HG03060 (cell line): ENCODE results near the gene RHOXF1.
"Not testable (repeated sequence)": the region's sequence is repeated elsewhere in the genome, so short reads cannot be mapped to it uniquely, and the experiment has no call there.

ENCODE experiments used
- ATAC-seq: cut with Tn5 transposase; IDR thresholded peaks from one replicate; pipeline ENCODE4 v1.9.1; 2021; ENCODE audit warnings: low read depth, moderate number of reproducible peaks; ENCODE audit not compliant: unreplicated experiment

Gene RHOXF1

GRCh38 chrX:120087289-120088017, 28.3 kb downstream of the RHOXF1 start:
- no peak for ATAC-seq

GRCh38 chrX:120085553-120086185, 30.0 kb downstream of the RHOXF1 start:
- not testable (repeated sequence) for ATAC-seq

- not testable (repeated sequence) for ATAC-seq
Measured at GRCh38 chrX:120077590-120077989, 38.1 kb downstream of the RHOXF1 start, which contains the start of gene RHOXF2B. RHOXF2B (minus strand) TSS chrX:120077690; CDS start chrX:120077552, 138 bp downstream.

- ATAC-seq: not testable (repeated sequence)
Measured at GRCh38 chrX:120066169-120066568, 49.5 kb downstream of the RHOXF1 start.
